Vagina (tissue), 2 donors: ENCODE measurements around the gene POT1. TPM values are rescaled to one million over a fixed set of nuclear protein-coding genes. Genes with fewer than 3 reads are reported as not detected.

Experiments
- DNase-seq, 2 donors: peaks; one replicate each; pipeline ENCODE4 v3.0.0-alpha.2; 2017; ENCODE audit errors: extremely low spot score in 2 of 2
- H3K27ac ChIP-seq: fragments of 200-600 bp; sonication (generic); one replicate; pipeline ENCODE4 v1.5.1; 2019
- H3K27me3 ChIP-seq: fragments of 200-600 bp; sonication (generic); one replicate; pipeline ENCODE4 v1.5.1; 2019
- H3K36me3 ChIP-seq, 2 donors: fragments of 200-600 bp; sonication (generic); one replicate each; pipeline ENCODE4 v1.5.1; 2017 to 2019
- H3K4me1 ChIP-seq: fragments of 200-600 bp; sonication (generic); one replicate; pipeline ENCODE4 v1.5.1; 2019
- H3K4me3 ChIP-seq, 2 donors: fragments of 200-600 bp; sonication (generic); 1 replicate in 1 of 2; 2 replicates in 1 of 2; pipeline ENCODE4 v1.5.1; 2016 to 2019
- H3K9me3 ChIP-seq: fragments of 200-600 bp; sonication (generic); one replicate; pipeline ENCODE4 v1.5.1; 2019
- POLR2A ChIP-seq, 2 donors: fragments of 450-650 bp; IDR thresholded peaks; one replicate each; pipeline ENCODE4 v1.6.1; 2017; ENCODE audit warnings: antibody characterized with exemption in 2 of 2, mild to moderate bottlenecking in 2 of 2, moderate library complexity in 2 of 2
- POLR2AphosphoS5 ChIP-seq, 2 donors: sonication (generic); formaldehyde crosslinking; IDR thresholded peaks; one replicate each; pipeline ENCODE4 v1.9.0; 2017; ENCODE audit warnings: antibody characterized with exemption in 2 of 2, mild to moderate bottlenecking in 2 of 2, low read depth in 1 of 2; ENCODE audit not compliant: insufficient read depth in 1 of 2
- intact Hi-C: fragments of 100-400 bp; cut with DNase I; formaldehyde crosslinking; loops from one replicate; pipeline ENCODE4 v1.15.1; 2023
- total RNA-seq: library from RNA; depleted of rRNA; stranded (reverse); fragments of >200 nt; gene quantifications from one replicate; pipeline ENCODE4 v1.2.3, GENCODE V29; 2016
- TF ChIP-seq, protein P1 (sequence below), 3 experiments: fragments of 450-650 bp in 2 of 3; fragments of 200-600 bp in 1 of 3; sonication (generic) in 1 of 3; IDR thresholded peaks; one replicate each; pipeline ENCODE4 v1.5.1; 2017 to 2019; ENCODE audit warnings: antibody characterized with exemption in 3 of 3, mild to moderate bottlenecking in 2 of 3, moderate library complexity in 2 of 3

Gene POT1
- total RNA-seq, 1 donor from 2014 or later: 30.9 TPM

DNA sequence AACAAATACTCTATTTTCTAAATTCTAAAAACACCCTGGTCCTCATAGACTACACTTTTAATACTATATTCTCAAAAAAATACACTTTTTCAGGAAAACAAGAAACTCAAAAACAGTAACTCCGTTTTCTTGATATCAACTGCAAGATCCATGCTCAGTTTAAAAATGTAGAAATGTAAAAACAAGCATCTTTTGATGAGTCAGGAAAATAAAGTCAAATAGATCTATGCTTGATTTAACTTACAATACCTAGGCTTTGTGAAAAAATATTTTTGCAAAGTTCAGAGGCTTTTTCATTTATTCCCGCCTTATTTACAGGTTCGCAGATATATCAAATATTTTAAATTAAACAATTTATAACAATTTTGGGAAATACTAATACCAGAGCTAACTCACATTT, 33.6 kb downstream of the POT1 start:
- no peak for TF ChIP-seq POLR2A (IDR thresholded peaks at IDR 0.05)
- TF ChIP-seq, protein P1, sequence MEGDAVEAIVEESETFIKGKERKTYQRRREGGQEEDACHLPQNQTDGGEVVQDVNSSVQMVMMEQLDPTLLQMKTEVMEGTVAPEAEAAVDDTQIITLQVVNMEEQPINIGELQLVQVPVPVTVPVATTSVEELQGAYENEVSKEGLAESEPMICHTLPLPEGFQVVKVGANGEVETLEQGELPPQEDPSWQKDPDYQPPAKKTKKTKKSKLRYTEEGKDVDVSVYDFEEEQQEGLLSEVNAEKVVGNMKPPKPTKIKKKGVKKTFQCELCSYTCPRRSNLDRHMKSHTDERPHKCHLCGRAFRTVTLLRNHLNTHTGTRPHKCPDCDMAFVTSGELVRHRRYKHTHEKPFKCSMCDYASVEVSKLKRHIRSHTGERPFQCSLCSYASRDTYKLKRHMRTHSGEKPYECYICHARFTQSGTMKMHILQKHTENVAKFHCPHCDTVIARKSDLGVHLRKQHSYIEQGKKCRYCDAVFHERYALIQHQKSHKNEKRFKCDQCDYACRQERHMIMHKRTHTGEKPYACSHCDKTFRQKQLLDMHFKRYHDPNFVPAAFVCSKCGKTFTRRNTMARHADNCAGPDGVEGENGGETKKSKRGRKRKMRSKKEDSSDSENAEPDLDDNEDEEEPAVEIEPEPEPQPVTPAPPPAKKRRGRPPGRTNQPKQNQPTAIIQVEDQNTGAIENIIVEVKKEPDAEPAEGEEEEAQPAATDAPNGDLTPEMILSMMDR (IDR thresholded peaks at IDR 0.05): no peak
- TF ChIP-seq POLR2AphosphoS5 (IDR thresholded peaks at IDR 0.05; ENCODE audit: insufficient read depth in 1 of 2, low read depth in 1 of 2): no peak
- no peaks in the 10 kb centered on the region for H3K27me3 ChIP-seq
- H3K27ac ChIP-seq: no peak overlapping the region
- no peak for DNase-seq
- no peak overlapping the region for H3K4me3 ChIP-seq
- intact Hi-C loops: no loop called here
- H3K36me3 ChIP-seq: peaks cover 0 to 11% of the 10 kb centered on the region in 2 donors
- no peaks in the 10 kb centered on the region for H3K4me1 ChIP-seq
- H3K9me3 ChIP-seq: no peaks in the 10 kb centered on the region

DNA sequence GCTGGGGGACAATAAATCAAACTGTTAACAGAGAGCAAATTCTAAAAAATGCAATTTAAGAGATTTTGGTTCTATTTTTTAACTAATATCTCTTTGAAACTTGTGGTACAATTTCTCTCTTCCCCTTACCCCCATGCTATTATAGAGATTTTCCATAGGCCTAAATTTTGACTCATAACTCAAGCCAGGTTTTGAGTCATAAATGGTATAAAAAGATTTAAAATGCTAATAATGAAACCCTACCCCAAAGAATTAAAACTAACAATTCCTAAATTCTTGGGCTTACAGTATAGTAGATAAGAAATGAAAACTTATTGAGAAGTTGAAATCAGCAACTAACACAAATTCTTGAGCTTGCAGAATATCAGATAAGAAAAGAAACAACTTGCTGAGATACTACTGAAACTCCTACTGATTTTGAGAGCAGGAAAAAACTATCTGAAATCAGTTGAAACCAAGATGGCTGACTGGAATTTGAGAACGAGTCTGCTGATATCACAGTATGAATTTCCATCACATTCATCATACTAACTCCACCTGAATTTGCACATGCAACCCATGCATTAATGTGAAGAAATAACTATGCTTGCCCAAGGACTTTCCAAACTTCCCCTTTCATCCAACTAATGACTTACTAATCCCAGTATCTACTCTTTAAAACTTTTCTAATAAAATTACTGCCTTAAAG, 36.3 kb downstream of the POT1 start:
- Histone ChIP-seq H3K27me3 (no peaks in the 10 kb centered on the region), H3K4me1 (no peaks in the 10 kb centered on the region), H3K4me3 (no peak overlapping the region), H3K9me3 (no peaks in the 10 kb centered on the region), H3K36me3 (peaks cover 0 to 15% of the 10 kb centered on the region in 2 donors), H3K27ac (no peak overlapping the region)
- no peak for DNase-seq
- no peak for TF ChIP-seq POLR2A (IDR thresholded peaks at IDR 0.05)
- TF ChIP-seq, protein P1 (IDR thresholded peaks at IDR 0.05): no peak
- TF ChIP-seq POLR2AphosphoS5 (IDR thresholded peaks at IDR 0.05; ENCODE audit: insufficient read depth in 1 of 2, low read depth in 1 of 2): no peak
- intact Hi-C loops: no loop called here

DNA sequence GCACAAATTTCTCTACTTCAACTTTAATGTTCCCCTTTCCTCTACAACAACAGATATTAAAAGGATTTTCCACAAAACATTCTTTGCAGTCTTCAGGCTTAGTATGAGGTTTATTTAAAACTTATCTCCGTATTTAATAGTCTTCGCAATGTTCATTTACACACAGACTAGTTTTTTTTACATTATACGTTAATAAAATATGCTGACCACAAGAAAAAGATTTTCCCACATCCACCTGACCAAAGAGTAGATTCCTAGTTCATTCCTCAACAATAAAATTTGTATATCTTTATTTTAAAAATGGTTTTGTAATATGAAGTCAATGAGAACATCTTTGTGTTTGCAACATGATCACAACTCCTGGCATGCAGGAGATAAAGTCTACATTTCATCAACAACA, 42.4 kb downstream of the POT1 start:
- intact Hi-C loops: no loop called here
- TF ChIP-seq POLR2AphosphoS5 (IDR thresholded peaks at IDR 0.05; ENCODE audit: insufficient read depth in 1 of 2, low read depth in 1 of 2) (no peak), POLR2A (IDR thresholded peaks at IDR 0.05) (no peak)
- TF ChIP-seq, protein P1 (IDR thresholded peaks at IDR 0.05): no peak
- Histone ChIP-seq H3K27ac (no peak overlapping the region), H3K36me3 (peaks cover 0 to 15% of the 10 kb centered on the region in 2 donors), H3K9me3 (no peaks in the 10 kb centered on the region), H3K27me3 (no peaks in the 10 kb centered on the region), H3K4me1 (no peaks in the 10 kb centered on the region), H3K4me3 (no peak overlapping the region)
- no peak for DNase-seq

DNA sequence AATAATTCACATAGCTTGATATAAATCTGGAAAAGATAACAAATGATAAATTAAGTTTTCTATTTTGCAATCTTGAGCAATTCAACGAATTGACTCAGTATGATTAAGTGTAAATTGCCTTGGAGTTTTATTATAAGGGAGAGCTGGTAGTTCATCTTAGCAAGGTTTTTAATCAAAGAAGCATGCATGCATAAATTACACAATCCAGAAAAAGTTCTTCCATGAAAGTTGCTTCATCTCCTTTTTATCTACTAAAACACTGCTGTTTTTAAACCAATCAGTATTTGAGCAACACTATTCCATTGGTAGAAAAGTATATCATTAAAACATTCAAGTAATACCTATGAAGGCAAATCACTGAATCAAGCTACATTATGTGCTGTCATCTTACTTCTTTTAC, 47.6 kb downstream of the POT1 start:
- Histone ChIP-seq H3K27me3 (no peaks in the 10 kb centered on the region), H3K36me3 (no peaks in the 10 kb centered on the region), H3K9me3 (no peaks in the 10 kb centered on the region), H3K27ac (no peak overlapping the region), H3K4me1 (no peaks in the 10 kb centered on the region), H3K4me3 (no peak overlapping the region)
- intact Hi-C loops: no loop called here
- no peak for DNase-seq
- TF ChIP-seq, protein P1 (IDR thresholded peaks at IDR 0.05): no peak
- TF ChIP-seq POLR2AphosphoS5 (IDR thresholded peaks at IDR 0.05; ENCODE audit: insufficient read depth in 1 of 2, low read depth in 1 of 2) (no peak), POLR2A (IDR thresholded peaks at IDR 0.05) (no peak)

DNA sequence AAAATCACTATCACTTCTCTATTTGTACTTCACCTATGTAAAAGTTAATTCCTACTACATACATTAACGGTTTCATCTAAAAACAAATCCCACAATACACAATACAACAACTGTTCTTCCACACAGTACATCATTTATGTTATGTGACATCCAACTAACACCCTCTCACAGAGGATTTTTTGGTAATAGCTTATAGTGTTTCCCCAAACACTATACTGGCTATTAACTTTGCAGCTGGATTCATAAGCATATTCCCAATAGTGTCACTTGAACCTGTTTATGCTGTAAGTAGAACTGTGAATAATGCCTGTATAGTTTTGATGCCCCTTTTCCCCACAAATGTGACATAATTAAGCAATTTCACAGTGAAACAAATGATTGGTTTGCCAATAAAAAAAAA, 49.9 kb downstream of the POT1 start:
- no peaks in the 10 kb centered on the region for H3K4me1 ChIP-seq
- H3K9me3 ChIP-seq: no peaks in the 10 kb centered on the region
- no peak overlapping the region for H3K4me3 ChIP-seq
- no peaks in the 10 kb centered on the region for H3K27me3 ChIP-seq
- no peak for DNase-seq
- H3K27ac ChIP-seq: no peak overlapping the region
- TF ChIP-seq POLR2AphosphoS5 (IDR thresholded peaks at IDR 0.05; ENCODE audit: insufficient read depth in 1 of 2, low read depth in 1 of 2) (no peak), POLR2A (IDR thresholded peaks at IDR 0.05) (no peak)
- TF ChIP-seq, protein P1 (IDR thresholded peaks at IDR 0.05): no peak
- no peaks in the 10 kb centered on the region for H3K36me3 ChIP-seq
- intact Hi-C loops: no loop called here
